Measurements from ENCODE around the gene MEF2D. TPM values are rescaled to one million over a fixed set of nuclear protein-coding genes. Genes with fewer than 3 reads are reported as not detected.

The MEF2D gene
- total and polyA plus RNA-seq, 4 donors, result 8.1 to 95.8 (median 54.8) TPM

- DNase-seq (peak in 1 of 2 donors; percentile 32), ATAC-seq (ENCODE audit: low FRiP score) (no peak)
- intact Hi-C loops (cut with DNase I), result no loop called here
- H3K27me3 ChIP-seq (ENCODE audit: control insufficient read depth in 1 of 2, insufficient read depth in 2 of 2, low read length in 1 of 2), result no peaks in the 10 kb centered on the region
- WGBS, 2 donors, result 22 to 29% methylated on average over 7 of the region's 7 CpGs
- no peak overlapping the region for H3K4me3 ChIP-seq (ENCODE audit: low read length in 2 of 2)
- H3K9me3 ChIP-seq (ENCODE audit: control insufficient read depth, low read length), result no peaks in the 10 kb centered on the region
- no peaks in the 10 kb centered on the region for H3K36me3 ChIP-seq (ENCODE audit: control insufficient read depth in 1 of 2, insufficient read depth in 2 of 2, low read length in 1 of 2)
- peaks cover 7 to 18% of the 10 kb centered on the region in 2 donors for H3K4me1 ChIP-seq (ENCODE audit: control insufficient read depth in 1 of 2, insufficient read depth in 2 of 2, low read length in 2 of 2)
- peak overlapping the region in 1 of 2 donors; percentile 13 for H3K27ac ChIP-seq (ENCODE audit: low read depth in 1 of 2, low read length in 2 of 2)
Measured at GRCh38 chr1:156494309-156494895, 6.2 kb downstream of the MEF2D start.

GRCh38 chr1:156493742-156494141, 6.8 kb downstream of the MEF2D start:
- intact Hi-C loops (cut with DNase I), result loop anchor here in 1 of 2 donors (2.0 kb wide), 1 partner anchor 19 kb away; no protein-coding TSS in a partner anchor
- no peaks in the 10 kb centered on the region for H3K9me3 ChIP-seq (ENCODE audit: control insufficient read depth, low read length)
- no peaks in the 10 kb centered on the region for H3K27me3 ChIP-seq (ENCODE audit: control insufficient read depth in 1 of 2, insufficient read depth in 2 of 2, low read length in 1 of 2)
- no peak for ATAC-seq (ENCODE audit: low FRiP score)
- peak in 1 of 2 donors; percentile 36 for DNase-seq
- H3K27ac ChIP-seq (ENCODE audit: low read depth in 1 of 2, low read length in 2 of 2), result peak overlapping the region in 1 of 2 donors; percentile 23
- H3K4me3 ChIP-seq (ENCODE audit: low read length in 2 of 2), result no peak overlapping the region
- peaks cover 7 to 18% of the 10 kb centered on the region in 2 donors for H3K4me1 ChIP-seq (ENCODE audit: control insufficient read depth in 1 of 2, insufficient read depth in 2 of 2, low read length in 2 of 2)
- no peaks in the 10 kb centered on the region for H3K36me3 ChIP-seq (ENCODE audit: control insufficient read depth in 1 of 2, insufficient read depth in 2 of 2, low read length in 1 of 2)

GRCh38 chr1:156493154-156493631, 7.4 kb downstream of the MEF2D start:
- ATAC-seq (ENCODE audit: low FRiP score) (no peak), DNase-seq (peak in 1 of 2 donors; percentile 46)
- Histone ChIP-seq H3K4me1 (ENCODE audit: control insufficient read depth in 1 of 2, insufficient read depth in 2 of 2, low read length in 2 of 2) (peaks cover 7 to 18% of the 10 kb centered on the region in 2 donors), H3K36me3 (ENCODE audit: control insufficient read depth in 1 of 2, insufficient read depth in 2 of 2, low read length in 1 of 2) (no peaks in the 10 kb centered on the region), H3K27me3 (ENCODE audit: control insufficient read depth in 1 of 2, insufficient read depth in 2 of 2, low read length in 1 of 2) (no peaks in the 10 kb centered on the region), H3K9me3 (ENCODE audit: control insufficient read depth, low read length) (no peaks in the 10 kb centered on the region), H3K4me3 (ENCODE audit: low read length in 2 of 2) (no peak overlapping the region), H3K27ac (ENCODE audit: low read depth in 1 of 2, low read length in 2 of 2) (peak overlapping the region; percentile 6 to 43)
- intact Hi-C loops (cut with DNase I), result loop anchor here in 1 of 2 donors (2.0 kb wide), 1 partner anchor 18 kb away; no protein-coding TSS in a partner anchor
- WGBS, 2 donors, result 3 to 6% methylated on average over 11 of the region's 11 CpGs

GRCh38 chr1:156492591-156493080, 7.9 kb downstream of the MEF2D start:
- peaks cover 7 to 18% of the 10 kb centered on the region in 2 donors for H3K4me1 ChIP-seq (ENCODE audit: control insufficient read depth in 1 of 2, insufficient read depth in 2 of 2, low read length in 2 of 2)
- peak in 1 of 2 donors; percentile 63 for DNase-seq
- no peak overlapping the region for H3K4me3 ChIP-seq (ENCODE audit: low read length in 2 of 2)
- peak overlapping the region in 1 of 2 donors; percentile 15 for H3K27ac ChIP-seq (ENCODE audit: low read depth in 1 of 2, low read length in 2 of 2)
- H3K9me3 ChIP-seq (ENCODE audit: control insufficient read depth, low read length), result no peaks in the 10 kb centered on the region
- H3K36me3 ChIP-seq (ENCODE audit: control insufficient read depth in 1 of 2, insufficient read depth in 2 of 2, low read length in 1 of 2), result no peaks in the 10 kb centered on the region
- WGBS, 2 donors, result 18 to 21% methylated on average over 7 of the region's 7 CpGs
- ATAC-seq (ENCODE audit: low FRiP score), result no peak
- intact Hi-C loops (cut with DNase I), result loop anchor here in 1 of 2 donors (2.0 kb wide), 1 partner anchor 18 kb away; no protein-coding TSS in a partner anchor
- H3K27me3 ChIP-seq (ENCODE audit: control insufficient read depth in 1 of 2, insufficient read depth in 2 of 2, low read length in 1 of 2), result no peaks in the 10 kb centered on the region

GRCh38 chr1:156492013-156492590, 8.5 kb downstream of the MEF2D start:
- Histone ChIP-seq H3K27ac (ENCODE audit: low read depth in 1 of 2, low read length in 2 of 2) (peak overlapping the region in 1 of 2 donors; percentile 15), H3K27me3 (ENCODE audit: control insufficient read depth in 1 of 2, insufficient read depth in 2 of 2, low read length in 1 of 2) (no peaks in the 10 kb centered on the region), H3K4me1 (ENCODE audit: control insufficient read depth in 1 of 2, insufficient read depth in 2 of 2, low read length in 2 of 2) (peaks cover 7 to 15% of the 10 kb centered on the region in 2 donors), H3K36me3 (ENCODE audit: control insufficient read depth in 1 of 2, insufficient read depth in 2 of 2, low read length in 1 of 2) (no peaks in the 10 kb centered on the region), H3K4me3 (ENCODE audit: low read length in 2 of 2) (no peak overlapping the region), H3K9me3 (ENCODE audit: control insufficient read depth, low read length) (no peaks in the 10 kb centered on the region)
- ATAC-seq (ENCODE audit: low FRiP score), result no peak
- WGBS, 2 donors, result 52 to 55% methylated on average over 6 of the region's 6 CpGs
- intact Hi-C loops (cut with DNase I), result loop anchor here in 1 of 2 donors (2.0 kb wide), 1 partner anchor 17 kb away; no protein-coding TSS in a partner anchor
- no peak for DNase-seq

- ATAC-seq (ENCODE audit: low FRiP score), result no peak
- 56 to 64% methylated on average over 6 of the region's 6 CpGs for WGBS, 2 donors
- Histone ChIP-seq H3K27me3 (ENCODE audit: control insufficient read depth in 1 of 2, insufficient read depth in 2 of 2, low read length in 1 of 2) (no peaks in the 10 kb centered on the region), H3K27ac (ENCODE audit: low read depth in 1 of 2, low read length in 2 of 2) (peak overlapping the region in 1 of 2 donors; percentile 34), H3K4me3 (ENCODE audit: low read length in 2 of 2) (no peak overlapping the region), H3K9me3 (ENCODE audit: control insufficient read depth, low read length) (no peaks in the 10 kb centered on the region), H3K36me3 (ENCODE audit: control insufficient read depth in 1 of 2, insufficient read depth in 2 of 2, low read length in 1 of 2) (no peaks in the 10 kb centered on the region), H3K4me1 (ENCODE audit: control insufficient read depth in 1 of 2, insufficient read depth in 2 of 2, low read length in 2 of 2) (peaks cover 7 to 11% of the 10 kb centered on the region in 2 donors)
- no peak for DNase-seq
- intact Hi-C loops (cut with DNase I), result no loop called here
Measured at GRCh38 chr1:156491151-156491949, 9.2 kb downstream of the MEF2D start.

GRCh38 chr1:156490401-156491032, 10.1 kb downstream of the MEF2D start:
- Histone ChIP-seq H3K9me3 (ENCODE audit: control insufficient read depth, low read length) (no peaks in the 10 kb centered on the region), H3K4me1 (ENCODE audit: control insufficient read depth in 1 of 2, insufficient read depth in 2 of 2, low read length in 2 of 2) (peaks cover 4 to 11% of the 10 kb centered on the region in 2 donors), H3K4me3 (ENCODE audit: low read length in 2 of 2) (peak overlapping the region; percentile 1 to 20), H3K36me3 (ENCODE audit: control insufficient read depth in 1 of 2, insufficient read depth in 2 of 2, low read length in 1 of 2) (no peaks in the 10 kb centered on the region), H3K27ac (ENCODE audit: low read depth in 1 of 2, low read length in 2 of 2) (peak overlapping the region; percentile 1 to 34), H3K27me3 (ENCODE audit: control insufficient read depth in 1 of 2, insufficient read depth in 2 of 2, low read length in 1 of 2) (no peaks in the 10 kb centered on the region)
- 0 to 2% methylated on average over 10 of the region's 10 CpGs for WGBS, 2 donors
- peak; percentile 69 to 87 for DNase-seq
- intact Hi-C loops (cut with DNase I), result no loop called here
- ATAC-seq (ENCODE audit: low FRiP score), result peak; percentile 67

DNA sequence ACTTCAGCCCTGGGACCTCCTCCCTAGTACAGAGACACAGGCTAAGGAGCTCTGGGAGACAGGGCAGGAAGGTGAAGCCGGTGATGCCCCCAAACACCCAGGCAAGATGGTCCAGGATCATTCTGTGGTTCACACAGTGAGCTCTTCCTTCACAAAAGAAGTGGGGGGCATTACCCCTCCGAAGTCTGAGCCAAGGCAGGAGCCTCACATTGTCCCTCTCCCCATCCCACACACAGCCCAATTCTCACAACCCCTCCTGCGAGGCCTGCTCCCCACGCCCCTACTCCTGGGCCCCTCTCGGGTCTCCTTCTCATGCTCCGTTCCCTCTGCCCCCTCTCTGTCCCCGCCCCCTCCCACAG, 10.7 kb downstream of the MEF2D start:
- intact Hi-C loops (cut with DNase I), result no loop called here
- Histone ChIP-seq H3K4me1 (ENCODE audit: control insufficient read depth in 1 of 2, insufficient read depth in 2 of 2, low read length in 2 of 2) (peaks cover 4 to 11% of the 10 kb centered on the region in 2 donors), H3K27me3 (ENCODE audit: control insufficient read depth in 1 of 2, insufficient read depth in 2 of 2, low read length in 1 of 2) (no peaks in the 10 kb centered on the region), H3K36me3 (ENCODE audit: control insufficient read depth in 1 of 2, insufficient read depth in 2 of 2, low read length in 1 of 2) (no peaks in the 10 kb centered on the region), H3K4me3 (ENCODE audit: low read length in 2 of 2) (no peak overlapping the region), H3K9me3 (ENCODE audit: control insufficient read depth, low read length) (no peaks in the 10 kb centered on the region), H3K27ac (ENCODE audit: low read depth in 1 of 2, low read length in 2 of 2) (no peak overlapping the region)
- no peak for DNase-seq
- no peak for ATAC-seq (ENCODE audit: low FRiP score)
- 0 to 7% methylated on average over 4 to 7 of the region's 7 CpGs for WGBS, 2 donors
